Nephron progenitor cell (in vitro differentiated cells): ENCODE measurements around the gene MAJIN.

Experiments used
- DNase-seq: peaks from one replicate; pipeline ENCODE4 v3.0.0; 2021
- H3K27ac Mint-ChIP-seq: 2 replicates; pipeline ENCODE4 v1.8.0; 2021; ENCODE audit warnings: mild to moderate bottlenecking, moderate library complexity, mixed read lengths
- H3K27me3 Mint-ChIP-seq: 2 replicates; pipeline ENCODE4 v1.8.0; 2021; ENCODE audit warnings: mild to moderate bottlenecking, low read depth, mixed read lengths; ENCODE audit not compliant: poor library complexity
- H3K36me3 Mint-ChIP-seq: 2 replicates; pipeline ENCODE4 v1.8.0; 2021; ENCODE audit warnings: low read depth, mixed read lengths
- H3K4me1 Mint-ChIP-seq: 2 replicates; pipeline ENCODE4 v1.8.0; 2021; ENCODE audit warnings: mixed read lengths
- H3K4me3 Mint-ChIP-seq: 2 replicates; pipeline ENCODE4 v1.8.0; 2021; ENCODE audit warnings: mild to moderate bottlenecking, moderate library complexity, mixed read lengths
- H3K9me3 Mint-ChIP-seq: 2 replicates; pipeline ENCODE4 v1.8.0; 2021; ENCODE audit warnings: mild to moderate bottlenecking, moderate library complexity, mixed read lengths
- TF ChIP-seq, protein P1 (sequence below): fragments of 200-600 bp; sonication (generic); IDR thresholded peaks from 2 replicates; pipeline ENCODE4 v1.5.0; 2021; ENCODE audit warnings: antibody characterized with exemption

Gene MAJIN

DNA sequence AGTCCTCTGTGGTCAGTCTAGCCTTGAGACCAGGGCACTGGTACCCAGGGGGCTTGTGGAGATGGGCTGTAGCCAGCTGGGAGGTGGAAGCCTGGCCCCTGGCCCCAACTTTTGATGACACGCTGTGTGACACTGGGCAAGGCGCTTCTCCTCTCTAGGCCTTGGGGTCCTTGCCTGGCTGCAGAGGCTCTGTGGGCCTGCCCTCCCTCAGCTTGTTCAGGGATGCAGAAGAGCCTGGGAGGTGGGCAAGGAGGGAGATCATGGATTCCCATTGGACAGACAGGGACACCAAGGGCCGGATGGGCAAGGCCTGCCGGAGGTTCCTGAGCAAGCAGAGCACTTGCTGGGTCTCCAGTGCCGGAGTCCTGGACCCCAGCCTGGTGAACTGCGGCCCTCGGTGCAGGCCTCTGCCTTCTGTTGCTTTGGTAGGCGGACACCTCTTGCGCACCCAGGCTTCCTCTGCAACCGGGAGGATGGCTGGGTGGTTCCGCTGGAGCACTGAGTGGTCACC lies 48.7 kb downstream of the MAJIN start:
- DNase-seq, result no peak
- peaks cover 15% of the 10 kb centered on the region for H3K27me3 Mint-ChIP-seq
- H3K36me3 Mint-ChIP-seq, result peaks cover 4% of the 10 kb centered on the region
- peaks cover 50% of the 10 kb centered on the region for H3K4me1 Mint-ChIP-seq
- H3K27ac Mint-ChIP-seq, result no peak overlapping the region
- TF ChIP-seq, protein P1, sequence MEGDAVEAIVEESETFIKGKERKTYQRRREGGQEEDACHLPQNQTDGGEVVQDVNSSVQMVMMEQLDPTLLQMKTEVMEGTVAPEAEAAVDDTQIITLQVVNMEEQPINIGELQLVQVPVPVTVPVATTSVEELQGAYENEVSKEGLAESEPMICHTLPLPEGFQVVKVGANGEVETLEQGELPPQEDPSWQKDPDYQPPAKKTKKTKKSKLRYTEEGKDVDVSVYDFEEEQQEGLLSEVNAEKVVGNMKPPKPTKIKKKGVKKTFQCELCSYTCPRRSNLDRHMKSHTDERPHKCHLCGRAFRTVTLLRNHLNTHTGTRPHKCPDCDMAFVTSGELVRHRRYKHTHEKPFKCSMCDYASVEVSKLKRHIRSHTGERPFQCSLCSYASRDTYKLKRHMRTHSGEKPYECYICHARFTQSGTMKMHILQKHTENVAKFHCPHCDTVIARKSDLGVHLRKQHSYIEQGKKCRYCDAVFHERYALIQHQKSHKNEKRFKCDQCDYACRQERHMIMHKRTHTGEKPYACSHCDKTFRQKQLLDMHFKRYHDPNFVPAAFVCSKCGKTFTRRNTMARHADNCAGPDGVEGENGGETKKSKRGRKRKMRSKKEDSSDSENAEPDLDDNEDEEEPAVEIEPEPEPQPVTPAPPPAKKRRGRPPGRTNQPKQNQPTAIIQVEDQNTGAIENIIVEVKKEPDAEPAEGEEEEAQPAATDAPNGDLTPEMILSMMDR, result no peak
- peak overlapping the region; percentile 95 for H3K4me3 Mint-ChIP-seq
- no peaks in the 10 kb centered on the region for H3K9me3 Mint-ChIP-seq

DNA sequence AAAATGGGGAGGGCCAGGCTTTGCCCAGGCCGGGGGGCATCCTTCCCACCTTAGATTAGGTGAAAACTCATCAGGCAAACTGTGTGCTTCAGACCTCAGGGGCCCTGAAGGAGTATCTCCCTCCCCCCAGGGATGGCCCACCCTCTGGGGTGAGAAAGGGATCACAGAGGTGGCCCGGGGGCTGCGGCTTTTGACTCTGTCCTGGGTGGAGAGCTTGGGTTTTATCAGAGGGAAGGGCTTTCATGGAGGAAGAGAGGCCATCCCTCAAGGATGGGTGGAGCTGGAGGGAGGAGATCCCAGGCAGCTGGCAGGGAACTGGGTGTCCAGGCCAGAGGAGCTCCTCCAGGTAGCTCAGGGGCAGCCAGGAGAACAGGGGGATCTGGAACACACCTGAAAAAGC lies 50.5 kb downstream of the MAJIN start:
- H3K36me3 Mint-ChIP-seq, result no peaks in the 10 kb centered on the region
- no peak overlapping the region for H3K4me3 Mint-ChIP-seq
- no peaks in the 10 kb centered on the region for H3K9me3 Mint-ChIP-seq
- H3K27me3 Mint-ChIP-seq, result peaks cover 11% of the 10 kb centered on the region
- no peak for DNase-seq
- TF ChIP-seq, protein P1, result no peak
- H3K4me1 Mint-ChIP-seq, result peaks cover 59% of the 10 kb centered on the region
- H3K27ac Mint-ChIP-seq, result no peak overlapping the region

DNA sequence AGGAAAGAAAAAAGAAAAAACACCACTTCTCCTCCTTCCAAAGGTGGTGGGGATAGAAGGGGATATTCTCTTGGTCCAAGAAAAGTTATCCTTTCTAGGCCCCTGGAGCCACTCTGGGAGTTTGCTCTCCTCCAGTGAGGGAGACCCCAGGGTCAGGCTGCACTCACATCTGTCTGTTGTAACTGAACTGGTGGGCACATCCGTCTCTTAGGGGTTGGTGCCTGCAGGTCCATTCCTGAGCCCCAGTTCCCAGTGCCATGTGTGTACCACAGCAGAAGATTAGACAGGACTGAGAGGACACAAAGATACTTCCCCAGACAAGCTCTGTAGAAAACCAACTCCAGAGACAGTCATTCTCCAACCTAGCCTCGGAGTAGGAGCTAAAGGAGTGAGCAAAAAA lies 51.8 kb downstream of the MAJIN start:
- Mint-ChIP-seq H3K27me3 (peaks cover 10% of the 10 kb centered on the region), H3K4me3 (peak overlapping the region; percentile 39), H3K9me3 (no peaks in the 10 kb centered on the region), H3K4me1 (peaks cover 68% of the 10 kb centered on the region), H3K27ac (peak overlapping the region; percentile 46), H3K36me3 (no peaks in the 10 kb centered on the region)
- DNase-seq, result no peak
- TF ChIP-seq, protein P1, result no peak

DNA sequence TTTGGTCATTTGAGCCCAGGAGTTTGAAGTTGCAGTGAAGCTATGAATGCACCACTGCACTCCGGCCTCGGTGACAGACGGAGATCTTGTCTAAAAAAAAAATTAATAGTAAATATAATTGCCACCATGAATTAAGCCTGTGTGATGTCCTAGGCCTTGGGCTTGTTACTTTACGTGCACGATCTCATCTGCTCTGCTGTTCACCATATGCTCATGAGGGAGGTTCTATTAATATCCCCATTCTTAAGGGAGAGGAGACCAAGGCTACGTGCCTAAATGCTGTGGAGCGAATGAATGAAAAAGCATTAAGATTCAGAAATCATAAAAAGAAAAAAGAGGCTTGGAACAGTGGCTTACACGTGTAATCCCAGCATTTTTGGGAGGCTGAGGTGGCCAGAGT lies 52.3 kb downstream of the MAJIN start:
- TF ChIP-seq, protein P1, result no peak
- Mint-ChIP-seq H3K36me3 (no peaks in the 10 kb centered on the region), H3K4me1 (peaks cover 68% of the 10 kb centered on the region), H3K27me3 (peaks cover 8% of the 10 kb centered on the region), H3K27ac (peak overlapping the region; percentile 46), H3K9me3 (no peaks in the 10 kb centered on the region), H3K4me3 (peak overlapping the region; percentile 39)
- no peak for DNase-seq

DNA sequence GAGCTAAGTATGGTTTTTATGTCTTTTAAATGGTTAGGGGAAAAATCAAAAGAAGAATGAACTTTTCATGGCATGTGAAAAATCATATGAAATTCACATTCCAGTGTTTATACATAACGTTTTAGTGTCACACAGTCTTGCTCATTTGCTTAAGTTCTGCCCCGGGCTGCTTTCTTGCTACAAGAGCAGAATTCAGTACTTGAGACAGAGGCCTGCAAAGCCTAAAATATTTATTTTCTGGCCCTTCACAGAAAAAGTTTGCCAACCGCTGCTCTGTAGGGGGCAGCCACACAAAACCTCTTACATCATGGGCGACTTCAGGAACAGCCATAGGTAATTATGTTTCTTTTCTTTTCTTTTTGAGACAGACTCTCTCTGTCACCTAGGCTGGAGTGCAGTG lies 53.9 kb downstream of the MAJIN start:
- DNase-seq, result no peak
- Mint-ChIP-seq H3K4me3 (peak overlapping the region; percentile 91), H3K9me3 (no peaks in the 10 kb centered on the region), H3K36me3 (peaks cover 5% of the 10 kb centered on the region), H3K27ac (peak overlapping the region; percentile 99), H3K27me3 (peaks cover 4% of the 10 kb centered on the region), H3K4me1 (peaks cover 59% of the 10 kb centered on the region)
- TF ChIP-seq, protein P1, result no peak

DNA sequence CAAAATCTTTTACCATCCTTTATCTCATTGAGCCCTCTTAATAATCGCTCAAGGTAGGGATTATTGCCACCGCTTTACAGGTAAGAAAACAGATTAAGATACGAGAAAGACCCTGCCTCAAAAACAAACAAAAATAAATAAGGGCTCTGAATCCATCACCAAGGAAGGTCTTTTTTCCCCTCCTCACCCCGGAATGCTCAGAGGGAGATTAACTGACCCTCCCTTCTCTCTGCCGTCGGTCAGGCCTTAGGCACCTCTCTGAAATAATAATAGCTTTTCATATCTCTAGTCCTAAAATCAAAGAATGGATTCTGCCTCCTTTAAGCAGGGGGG lies 54.3 kb downstream of the MAJIN start:
- H3K4me1 Mint-ChIP-seq, result peaks cover 56% of the 10 kb centered on the region
- no peak for DNase-seq
- TF ChIP-seq, protein P1, result no peak
- peak overlapping the region; percentile 91 for H3K4me3 Mint-ChIP-seq
- peak overlapping the region; percentile 99 for H3K27ac Mint-ChIP-seq
- H3K27me3 Mint-ChIP-seq, result peaks cover 4% of the 10 kb centered on the region
- peaks cover 5% of the 10 kb centered on the region for H3K36me3 Mint-ChIP-seq
- H3K9me3 Mint-ChIP-seq, result no peaks in the 10 kb centered on the region
